ENCODE data around the gene UST. TPM values are rescaled to one million over a fixed set of nuclear protein-coding genes. Genes with fewer than 3 reads are reported as not detected.

Gene UST
- polyA plus RNA-seq, 1 donor (not counting 4 experiments of a cell fraction or from before 2014, with no cell fraction given) = 6.1 TPM

DNA sequence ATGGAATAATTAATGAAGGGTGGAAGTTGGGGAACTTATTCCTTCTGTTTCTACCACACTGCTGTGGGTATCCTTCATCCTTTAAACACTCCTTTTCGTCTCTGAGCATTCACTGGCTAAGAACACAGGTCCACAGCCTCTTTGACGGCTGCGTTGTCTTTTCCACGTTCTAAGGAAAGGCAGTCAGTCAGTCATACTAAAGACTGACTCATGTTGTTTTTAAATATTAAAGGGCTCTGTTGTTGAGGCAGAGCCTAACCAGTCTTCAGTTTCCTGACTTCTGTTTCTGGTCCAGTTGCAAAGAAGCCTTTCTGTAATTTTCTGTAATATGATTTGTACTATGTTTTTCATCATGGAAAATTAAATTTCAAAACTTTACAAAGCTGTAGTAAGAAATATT, 48.0 kb downstream of the UST start:
- H3K4me1 ChIP-seq (ENCODE audit: control insufficient read depth, extremely low read depth, insufficient read depth, low read length) = peaks cover 8% of the 10 kb centered on the region
- H3K4me3 ChIP-seq (ENCODE audit: control insufficient read depth in 2 of 3, extremely low read depth in 1 of 3, insufficient read depth in 2 of 3, low read depth in 1 of 3, low read length in 3 of 3) = no peak overlapping the region
- no peaks in the 10 kb centered on the region for H3K36me3 ChIP-seq (ENCODE audit: control insufficient read depth in 2 of 2, extremely low read depth in 1 of 2, insufficient read depth in 2 of 2, low read length in 2 of 2)
- no peak overlapping the region for H3K27ac ChIP-seq (ENCODE audit: control insufficient read depth, insufficient read depth, low read length)
- dilution Hi-C loops (cut with MboI; ENCODE audit: extremely low pct_ligation_motif_present, low sequenced_read_pairs) = no loop called here
- no peaks in the 10 kb centered on the region for H3K79me2 ChIP-seq (ENCODE audit: control insufficient read depth, insufficient read depth, low read length)
- H4K20me1 ChIP-seq (ENCODE audit: control insufficient read depth, extremely low read depth, insufficient read depth, low read length) = no peaks in the 10 kb centered on the region
- FAIRE-seq (no peak), DNase-seq (ENCODE audit: low read depth, low spot score) (no peak)
- H3K9me1 ChIP-seq (ENCODE audit: control insufficient read depth, extremely low read depth, insufficient read depth, low read length) = no peaks in the 10 kb centered on the region
- no peak for TF ChIP-seq EZH2 (IDR thresholded peaks at IDR 0.05; ENCODE audit: low read length)
- TF ChIP-seq, protein P1, sequence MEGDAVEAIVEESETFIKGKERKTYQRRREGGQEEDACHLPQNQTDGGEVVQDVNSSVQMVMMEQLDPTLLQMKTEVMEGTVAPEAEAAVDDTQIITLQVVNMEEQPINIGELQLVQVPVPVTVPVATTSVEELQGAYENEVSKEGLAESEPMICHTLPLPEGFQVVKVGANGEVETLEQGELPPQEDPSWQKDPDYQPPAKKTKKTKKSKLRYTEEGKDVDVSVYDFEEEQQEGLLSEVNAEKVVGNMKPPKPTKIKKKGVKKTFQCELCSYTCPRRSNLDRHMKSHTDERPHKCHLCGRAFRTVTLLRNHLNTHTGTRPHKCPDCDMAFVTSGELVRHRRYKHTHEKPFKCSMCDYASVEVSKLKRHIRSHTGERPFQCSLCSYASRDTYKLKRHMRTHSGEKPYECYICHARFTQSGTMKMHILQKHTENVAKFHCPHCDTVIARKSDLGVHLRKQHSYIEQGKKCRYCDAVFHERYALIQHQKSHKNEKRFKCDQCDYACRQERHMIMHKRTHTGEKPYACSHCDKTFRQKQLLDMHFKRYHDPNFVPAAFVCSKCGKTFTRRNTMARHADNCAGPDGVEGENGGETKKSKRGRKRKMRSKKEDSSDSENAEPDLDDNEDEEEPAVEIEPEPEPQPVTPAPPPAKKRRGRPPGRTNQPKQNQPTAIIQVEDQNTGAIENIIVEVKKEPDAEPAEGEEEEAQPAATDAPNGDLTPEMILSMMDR (optimal IDR thresholded peaks at IDR 0.05 in 1 of 3, IDR thresholded peaks at IDR 0.05 in 1 of 3, conservative IDR thresholded peaks at IDR 0.05 in 1 of 3; ENCODE audit: extremely low read depth in 1 of 3, insufficient read depth in 2 of 3, low read length in 3 of 3) = no peak
- H3K9ac ChIP-seq (ENCODE audit: control insufficient read depth, extremely low read depth, insufficient read depth, low read length) = no peak overlapping the region
- H3K27me3 ChIP-seq (ENCODE audit: control insufficient read depth, extremely low read depth, insufficient read depth, low read length) = no peaks in the 10 kb centered on the region
- no peak overlapping the region for H2AFZ ChIP-seq (ENCODE audit: control insufficient read depth, low read length)
- H3K9me3 ChIP-seq (ENCODE audit: control insufficient read depth, low read depth, low read length) = no peaks in the 10 kb centered on the region
- H3K4me2 ChIP-seq (ENCODE audit: control insufficient read depth, extremely low read depth, insufficient read depth, low read depth, low read length) = no peak overlapping the region

DNA sequence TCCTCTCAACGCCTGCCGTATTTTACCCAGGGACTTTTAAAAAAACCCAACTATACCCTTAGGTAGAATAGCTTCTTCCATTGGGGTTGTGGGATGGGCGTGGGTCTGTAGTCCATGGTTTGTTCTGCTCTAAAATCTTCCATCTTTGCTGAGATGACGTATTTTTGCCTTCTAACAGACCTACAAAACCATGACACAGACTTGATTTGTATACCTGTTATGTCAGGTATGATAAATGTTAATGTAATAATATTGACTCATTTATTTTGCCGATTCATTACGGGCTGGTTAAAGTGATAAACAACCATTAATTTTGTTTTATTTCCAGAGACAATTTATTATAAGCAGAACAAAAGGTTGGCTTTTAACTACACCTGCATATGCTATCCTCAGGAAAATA, 48.7 kb downstream of the UST start:
- no peak overlapping the region for H3K4me2 ChIP-seq (ENCODE audit: control insufficient read depth, extremely low read depth, insufficient read depth, low read depth, low read length)
- no peaks in the 10 kb centered on the region for H3K27me3 ChIP-seq (ENCODE audit: control insufficient read depth, extremely low read depth, insufficient read depth, low read length)
- TF ChIP-seq EZH2 (IDR thresholded peaks at IDR 0.05; ENCODE audit: low read length) = no peak
- TF ChIP-seq, protein P1 (optimal IDR thresholded peaks at IDR 0.05 in 1 of 3, IDR thresholded peaks at IDR 0.05 in 1 of 3, conservative IDR thresholded peaks at IDR 0.05 in 1 of 3; ENCODE audit: extremely low read depth in 1 of 3, insufficient read depth in 2 of 3, low read length in 3 of 3) = no peak
- H3K4me3 ChIP-seq (ENCODE audit: control insufficient read depth in 2 of 3, extremely low read depth in 1 of 3, insufficient read depth in 2 of 3, low read depth in 1 of 3, low read length in 3 of 3) = no peak overlapping the region
- no peaks in the 10 kb centered on the region for H3K9me1 ChIP-seq (ENCODE audit: control insufficient read depth, extremely low read depth, insufficient read depth, low read length)
- H2AFZ ChIP-seq (ENCODE audit: control insufficient read depth, low read length) = no peak overlapping the region
- H3K4me1 ChIP-seq (ENCODE audit: control insufficient read depth, extremely low read depth, insufficient read depth, low read length) = peaks cover 14% of the 10 kb centered on the region
- H4K20me1 ChIP-seq (ENCODE audit: control insufficient read depth, extremely low read depth, insufficient read depth, low read length) = no peaks in the 10 kb centered on the region
- H3K9me3 ChIP-seq (ENCODE audit: control insufficient read depth, low read depth, low read length) = no peaks in the 10 kb centered on the region
- H3K36me3 ChIP-seq (ENCODE audit: control insufficient read depth in 2 of 2, extremely low read depth in 1 of 2, insufficient read depth in 2 of 2, low read length in 2 of 2) = no peaks in the 10 kb centered on the region
- FAIRE-seq (no peak), DNase-seq (ENCODE audit: low read depth, low spot score) (no peak)
- dilution Hi-C loops (cut with MboI; ENCODE audit: extremely low pct_ligation_motif_present, low sequenced_read_pairs) = no loop called here
- no peak overlapping the region for H3K27ac ChIP-seq (ENCODE audit: control insufficient read depth, insufficient read depth, low read length)
- no peaks in the 10 kb centered on the region for H3K79me2 ChIP-seq (ENCODE audit: control insufficient read depth, insufficient read depth, low read length)
- no peak overlapping the region for H3K9ac ChIP-seq (ENCODE audit: control insufficient read depth, extremely low read depth, insufficient read depth, low read length)
